ENCODE results near the gene BEGAIN. TPM values are rescaled to one million over a fixed set of nuclear protein-coding genes. Genes with fewer than 3 reads are reported as not detected.

Gene BEGAIN
- total RNA-seq, 2 experiments from 2014 or later = 3.3 to 3.4 TPM

DNA sequence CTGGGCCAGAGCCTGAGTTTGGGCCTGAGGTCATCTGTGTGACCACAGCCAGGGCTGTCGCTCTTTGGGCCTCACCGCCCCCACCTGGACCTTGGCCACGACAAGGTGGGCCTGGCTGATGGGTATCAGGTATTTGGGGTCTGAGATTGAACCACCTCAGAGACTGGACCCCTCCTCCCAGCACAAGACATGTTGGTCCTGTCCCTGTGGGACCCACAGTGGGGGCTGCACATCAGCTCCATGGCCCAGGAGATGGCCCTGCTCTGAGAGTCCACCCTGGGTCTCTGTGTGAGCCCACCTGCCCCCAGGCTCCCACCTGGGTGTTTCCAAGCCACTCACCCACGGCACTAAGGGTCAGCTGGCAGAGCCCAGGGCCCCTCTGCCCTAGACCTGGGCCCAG, 20.6 kb downstream of the BEGAIN start:
- POLR2A ChIA-PET = no interaction called here
- Mint-ChIP-seq H3K36me3 (no peaks in the 10 kb centered on the region), H3K27me3 (peaks cover 25% of the 10 kb centered on the region), H3K9me3 (no peaks in the 10 kb centered on the region), H3K4me1 (ENCODE audit: low read depth) (peaks cover 5% of the 10 kb centered on the region), H3K27ac (no peak overlapping the region), H3K4me3 (no peak overlapping the region)
- CTCF ChIA-PET = interaction anchor here (1.5 kb wide), 1 partner anchor 79 kb away, joined by 4 read pairs; no protein-coding TSS in a partner anchor
- no peak for DNase-seq
- intact Hi-C loops (cut with micrococcal nuclease) = loop anchor here (5.0 kb wide), 1 partner anchor 81 kb away; no protein-coding TSS in a partner anchor

DNA sequence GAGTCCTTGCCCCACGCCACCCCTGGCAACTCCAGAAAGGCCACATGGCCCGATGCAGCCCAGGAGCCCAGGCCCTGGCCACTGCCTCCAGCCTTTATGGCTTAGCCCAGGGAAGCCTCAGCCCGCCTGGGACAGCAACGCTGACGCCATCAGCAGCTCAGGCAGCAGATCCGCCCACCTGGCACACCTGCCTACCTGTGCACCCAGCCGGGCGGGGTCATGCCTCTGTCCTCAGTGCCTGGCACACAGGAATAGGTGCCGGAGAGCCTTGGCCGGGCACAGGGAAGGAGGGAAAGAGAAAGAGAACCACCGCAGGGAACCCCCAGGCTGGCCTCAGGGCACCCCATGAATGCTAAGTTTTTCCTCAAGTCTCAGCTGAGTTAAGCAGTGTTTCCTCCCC, 21.1 kb downstream of the BEGAIN start:
- ChIA-PET CTCF (interaction anchor here (1.5 kb wide), 1 partner anchor 80 kb away, joined by 4 read pairs; no protein-coding TSS in a partner anchor), POLR2A (no interaction called here)
- no peak for DNase-seq
- Mint-ChIP-seq H3K27ac (no peak overlapping the region), H3K4me1 (ENCODE audit: low read depth) (peaks cover 5% of the 10 kb centered on the region), H3K9me3 (no peaks in the 10 kb centered on the region), H3K36me3 (no peaks in the 10 kb centered on the region), H3K4me3 (no peak overlapping the region), H3K27me3 (peaks cover 22% of the 10 kb centered on the region)
- intact Hi-C loops (cut with micrococcal nuclease) = loop anchor here (5.0 kb wide), 1 partner anchor 81 kb away; no protein-coding TSS in a partner anchor

DNA sequence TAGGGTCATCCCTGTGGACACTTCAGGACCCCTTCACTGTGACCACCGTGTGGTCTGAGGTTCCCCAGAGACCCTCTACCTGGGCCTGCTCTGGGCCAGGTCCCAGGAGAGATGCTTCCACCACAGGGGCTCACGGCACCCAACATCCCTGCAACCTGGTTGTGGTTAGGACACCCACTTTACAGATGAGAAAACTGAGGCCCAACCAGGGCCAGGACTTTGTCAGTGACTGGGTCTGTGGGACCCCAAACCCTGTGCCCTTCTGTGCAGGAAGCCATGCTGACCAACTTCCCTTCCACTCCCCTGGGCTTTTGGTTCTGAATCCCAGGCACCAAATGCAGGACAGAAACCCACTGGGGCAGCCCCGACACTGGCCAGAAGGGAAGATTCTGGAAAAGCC, 21.6 kb downstream of the BEGAIN start:
- POLR2A ChIA-PET = no interaction called here

DNA sequence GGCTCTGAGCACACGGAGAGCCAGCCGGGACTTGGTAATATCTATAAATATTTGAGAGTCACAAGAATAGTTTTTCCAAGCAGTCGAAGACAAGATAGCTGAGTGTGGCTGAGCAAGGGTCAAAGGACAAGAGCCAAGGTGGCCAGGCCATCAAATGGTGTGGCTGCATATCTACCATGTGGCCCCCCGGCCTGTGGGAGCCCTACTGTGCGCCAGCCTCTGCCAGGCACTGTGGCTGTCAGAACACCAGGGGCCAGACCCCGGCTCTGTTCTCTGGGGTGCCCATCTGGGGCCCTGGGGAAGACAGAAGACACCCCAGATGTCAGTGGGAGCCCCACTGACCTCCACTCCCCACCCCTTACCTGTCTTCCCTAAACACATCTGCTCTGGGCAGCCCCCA, 22.7 kb downstream of the BEGAIN start:
- POLR2A ChIA-PET = no interaction called here
- Mint-ChIP-seq H3K27ac (no peak overlapping the region), H3K4me1 (ENCODE audit: low read depth) (peaks cover 5% of the 10 kb centered on the region), H3K27me3 (peaks cover 17% of the 10 kb centered on the region), H3K9me3 (no peaks in the 10 kb centered on the region), H3K4me3 (no peak overlapping the region), H3K36me3 (no peaks in the 10 kb centered on the region)
- no peak for DNase-seq
- CTCF ChIA-PET = no interaction called here
- intact Hi-C loops (cut with micrococcal nuclease) = no loop called here

More for the DNA sequence above, 21.6 kb downstream of the BEGAIN start:
- CTCF ChIA-PET = no interaction called here
- Mint-ChIP-seq H3K27ac (no peak overlapping the region), H3K36me3 (no peaks in the 10 kb centered on the region), H3K27me3 (peaks cover 21% of the 10 kb centered on the region), H3K9me3 (no peaks in the 10 kb centered on the region), H3K4me1 (ENCODE audit: low read depth) (peaks cover 5% of the 10 kb centered on the region), H3K4me3 (no peak overlapping the region)
- no peak for DNase-seq
- intact Hi-C loops (cut with micrococcal nuclease) = loop anchor here (5.0 kb wide), 1 partner anchor 82 kb away; no protein-coding TSS in a partner anchor

DNA sequence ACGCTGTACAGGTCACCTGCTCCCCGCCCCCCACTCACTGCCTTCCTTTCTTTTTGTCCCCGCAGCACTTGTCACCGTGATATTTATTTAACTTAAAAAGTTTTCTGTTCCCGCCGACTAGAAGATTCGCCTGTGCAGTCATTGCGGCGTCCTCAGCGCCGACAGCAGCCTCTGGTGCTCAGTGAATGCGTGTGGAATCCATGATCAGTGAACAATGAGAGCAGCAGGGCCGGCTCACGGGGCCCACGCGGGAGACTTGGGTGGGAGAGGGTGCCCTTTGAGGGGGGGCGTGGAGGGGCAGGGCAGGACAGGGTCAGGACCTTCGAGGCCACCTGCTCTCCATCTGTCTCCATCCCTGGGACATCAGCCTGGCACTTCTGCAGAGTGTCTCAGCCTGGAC, 24.5 kb downstream of the BEGAIN start:
- POLR2A ChIA-PET = no interaction called here
- H3K4me3 Mint-ChIP-seq = no peak overlapping the region

DNA sequence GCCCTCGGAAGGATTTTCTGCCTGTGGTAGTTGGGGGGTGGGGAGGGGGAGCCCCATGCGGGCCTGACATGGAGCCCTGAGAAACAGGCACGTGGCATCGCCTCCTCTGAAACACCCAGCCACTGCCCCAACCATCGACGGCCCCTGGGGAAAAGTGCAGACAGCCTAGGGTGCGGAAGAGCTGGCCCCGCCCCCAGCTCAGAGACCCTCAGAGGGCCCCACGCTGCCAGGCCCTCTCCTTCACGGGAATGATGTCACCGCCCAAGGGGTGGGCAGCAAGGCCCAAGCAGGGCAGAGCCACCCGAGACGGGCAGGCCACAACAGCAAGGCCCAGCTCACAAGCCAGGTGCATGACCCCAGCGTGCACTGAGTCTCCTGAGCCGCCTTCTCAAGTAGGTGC, 26.2 kb downstream of the BEGAIN start:
- H3K4me3 Mint-ChIP-seq = no peak overlapping the region
- no peak overlapping the region for H3K27ac Mint-ChIP-seq
- H3K36me3 Mint-ChIP-seq = no peaks in the 10 kb centered on the region
- H3K4me1 Mint-ChIP-seq (ENCODE audit: low read depth) = peaks cover 4% of the 10 kb centered on the region
- POLR2A ChIA-PET = no interaction called here
- DNase-seq = no peak
- peaks cover 3% of the 10 kb centered on the region for H3K27me3 Mint-ChIP-seq
- intact Hi-C loops (cut with micrococcal nuclease) = no loop called here
- H3K9me3 Mint-ChIP-seq = no peaks in the 10 kb centered on the region
- CTCF ChIA-PET = no interaction called here

More for the DNA sequence above, 24.5 kb downstream of the BEGAIN start:
- H3K9me3 Mint-ChIP-seq = no peaks in the 10 kb centered on the region
- intact Hi-C loops (cut with micrococcal nuclease) = no loop called here
- H3K4me1 Mint-ChIP-seq (ENCODE audit: low read depth) = peaks cover 6% of the 10 kb centered on the region
- H3K36me3 Mint-ChIP-seq = no peaks in the 10 kb centered on the region
- no peak overlapping the region for H3K27ac Mint-ChIP-seq
- peaks cover 13% of the 10 kb centered on the region for H3K27me3 Mint-ChIP-seq
- CTCF ChIA-PET = interaction anchor here (0.6 kb wide), 1 partner anchor 15 kb away, joined by 3 read pairs; no protein-coding TSS in a partner anchor
- DNase-seq = no peak

DNA sequence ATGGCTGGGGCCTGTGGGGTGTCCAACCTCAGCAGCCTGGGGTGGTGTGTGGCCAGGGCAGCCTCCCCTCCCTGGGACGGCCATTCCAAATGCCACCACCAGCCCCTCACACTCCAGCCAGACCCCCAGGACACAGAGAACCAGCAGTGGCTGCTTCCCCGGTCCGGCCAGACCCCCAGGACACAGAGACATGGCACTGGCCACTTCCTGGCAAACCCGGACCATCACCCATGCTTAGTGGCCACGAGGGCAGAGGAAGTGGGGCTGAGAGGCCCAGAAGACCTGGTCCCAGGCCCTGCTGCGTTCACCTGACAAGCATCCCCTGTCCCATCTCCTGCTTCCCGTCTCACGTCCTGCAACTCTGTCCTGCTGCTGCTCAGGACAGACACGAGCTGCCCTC, 26.7 kb downstream of the BEGAIN start:
- no peaks in the 10 kb centered on the region for H3K36me3 Mint-ChIP-seq
- ChIA-PET POLR2A (no interaction called here), CTCF (no interaction called here)
- intact Hi-C loops (cut with micrococcal nuclease) = no loop called here
- no peaks in the 10 kb centered on the region for H3K9me3 Mint-ChIP-seq
- H3K4me1 Mint-ChIP-seq (ENCODE audit: low read depth) = peaks cover 4% of the 10 kb centered on the region
- H3K27ac Mint-ChIP-seq = no peak overlapping the region
- no peak overlapping the region for H3K4me3 Mint-ChIP-seq
- DNase-seq = no peak
- H3K27me3 Mint-ChIP-seq = peaks cover 2% of the 10 kb centered on the region

DNA sequence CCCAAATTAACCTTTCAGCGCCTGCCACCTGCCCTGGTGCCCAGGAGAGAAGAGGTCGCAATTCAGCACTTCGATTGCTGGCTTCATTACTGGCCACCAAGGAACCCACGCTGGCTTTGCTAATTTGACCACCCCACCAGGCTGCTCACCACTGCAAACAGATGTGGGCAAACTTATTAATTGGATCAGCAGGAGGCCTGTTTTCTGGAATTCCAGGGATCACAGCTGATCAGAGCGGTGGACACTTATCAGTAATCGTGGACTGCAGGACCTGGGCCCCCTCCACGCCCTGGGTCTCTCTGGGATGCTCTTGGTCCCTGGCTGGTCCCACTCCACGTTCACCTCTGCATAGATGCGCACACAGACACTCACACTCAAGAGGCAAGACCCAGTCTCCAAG, 27.8 kb downstream of the BEGAIN start:
- DNase-seq = no peak
- Mint-ChIP-seq H3K36me3 (no peaks in the 10 kb centered on the region), H3K9me3 (no peaks in the 10 kb centered on the region), H3K4me3 (no peak overlapping the region), H3K27ac (no peak overlapping the region), H3K4me1 (ENCODE audit: low read depth) (peaks cover 4% of the 10 kb centered on the region), H3K27me3 (no peaks in the 10 kb centered on the region)
- intact Hi-C loops (cut with micrococcal nuclease) = no loop called here
- CTCF ChIA-PET = interaction anchor here (1.5 to 1.7 kb wide), 2 partner anchors 86 to 94 kb away, joined by 3 to 7 read pairs; no protein-coding TSS in a partner anchor
- POLR2A ChIA-PET = no interaction called here

DNA sequence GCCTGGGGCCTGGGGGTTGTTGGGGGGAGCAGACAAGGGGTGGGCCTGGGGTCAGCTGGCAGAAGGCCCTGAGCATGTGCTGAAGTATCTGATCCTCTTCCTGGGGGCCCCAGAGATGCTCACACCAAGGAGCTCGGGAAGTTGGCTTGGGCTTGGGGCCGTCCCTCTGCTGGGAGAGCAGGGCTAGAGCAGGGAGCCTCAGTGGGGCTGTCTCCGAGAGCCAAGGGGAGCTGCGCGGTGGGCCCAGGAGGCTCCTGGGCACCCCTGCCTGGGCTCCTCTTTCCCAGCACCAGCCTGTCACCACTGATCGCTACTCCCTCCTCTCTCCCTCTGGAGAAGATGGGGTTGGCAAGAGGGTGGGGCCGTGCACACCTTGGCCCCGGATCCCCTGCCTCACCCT, 28.3 kb downstream of the BEGAIN start:
- CTCF ChIA-PET = interaction anchor here (1.5 to 1.7 kb wide), 2 partner anchors 87 to 94 kb away, joined by 3 to 7 read pairs; no protein-coding TSS in a partner anchor
- no peaks in the 10 kb centered on the region for H3K9me3 Mint-ChIP-seq
- no peak for DNase-seq
- no peak overlapping the region for H3K4me3 Mint-ChIP-seq
- H3K4me1 Mint-ChIP-seq (ENCODE audit: low read depth) = peaks cover 7% of the 10 kb centered on the region
- POLR2A ChIA-PET = no interaction called here
- H3K27ac Mint-ChIP-seq = no peak overlapping the region
- H3K36me3 Mint-ChIP-seq = no peaks in the 10 kb centered on the region
- intact Hi-C loops (cut with micrococcal nuclease) = no loop called here
- H3K27me3 Mint-ChIP-seq = no peaks in the 10 kb centered on the region

DNA sequence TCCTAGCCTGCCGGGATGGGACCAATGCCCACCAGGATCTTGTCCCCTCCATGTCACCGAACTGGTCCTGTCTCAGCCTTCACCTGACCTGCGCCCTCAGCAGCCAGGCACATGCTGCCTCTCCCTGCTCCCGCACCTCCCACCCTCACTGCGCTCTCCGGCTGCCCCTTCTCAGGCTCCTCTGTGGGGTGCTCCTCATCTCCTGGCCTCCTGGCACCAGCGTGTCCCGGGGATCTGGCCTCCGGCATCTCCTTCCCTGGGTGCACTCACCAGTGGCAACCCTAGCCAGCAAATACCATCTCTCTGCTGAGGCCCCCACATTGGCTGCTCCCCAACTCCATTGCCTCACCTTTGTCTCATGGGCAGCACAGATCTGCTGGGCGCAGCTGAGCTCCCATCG, 29.0 kb downstream of the BEGAIN start:
- CTCF ChIA-PET = interaction anchor here (1.5 to 1.7 kb wide), 2 partner anchors 88 to 95 kb away, joined by 3 to 7 read pairs; no protein-coding TSS in a partner anchor
- intact Hi-C loops (cut with micrococcal nuclease) = no loop called here

DNA sequence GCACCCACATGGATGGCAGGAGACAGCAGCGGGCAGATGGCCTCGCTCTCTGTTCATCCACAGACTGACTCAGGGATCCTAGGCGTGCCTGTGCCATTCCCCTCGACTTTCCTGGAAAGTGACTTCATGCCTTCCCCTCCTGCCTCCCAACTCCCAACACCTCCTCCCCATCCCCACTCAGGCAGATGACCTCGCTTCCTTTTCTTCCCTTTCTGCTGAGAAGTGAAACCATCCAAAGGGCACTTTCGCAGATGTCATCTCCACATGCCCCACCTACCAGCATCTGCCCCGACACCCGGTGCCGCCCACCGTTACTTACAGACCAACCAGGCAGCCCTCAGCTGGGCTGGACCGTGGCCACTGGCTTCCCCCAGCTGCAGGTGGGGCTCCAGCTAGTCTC, 29.6 kb downstream of the BEGAIN start:
- H3K27me3 Mint-ChIP-seq = no peaks in the 10 kb centered on the region
- no peak for DNase-seq
- peaks cover 7% of the 10 kb centered on the region for H3K4me1 Mint-ChIP-seq (ENCODE audit: low read depth)
- intact Hi-C loops (cut with micrococcal nuclease) = no loop called here
- no peak overlapping the region for H3K4me3 Mint-ChIP-seq
- H3K36me3 Mint-ChIP-seq = no peaks in the 10 kb centered on the region
- H3K27ac Mint-ChIP-seq = no peak overlapping the region
- POLR2A ChIA-PET = no interaction called here
- H3K9me3 Mint-ChIP-seq = no peaks in the 10 kb centered on the region
- CTCF ChIA-PET = interaction anchor here (1.7 kb wide), 1 partner anchor 95 kb away, joined by 3 read pairs; no protein-coding TSS in a partner anchor

More for the DNA sequence above, 29.0 kb downstream of the BEGAIN start:
- no peak overlapping the region for H3K4me3 Mint-ChIP-seq
- H3K36me3 Mint-ChIP-seq = no peaks in the 10 kb centered on the region
- no peak overlapping the region for H3K27ac Mint-ChIP-seq
- no peaks in the 10 kb centered on the region for H3K27me3 Mint-ChIP-seq
- H3K4me1 Mint-ChIP-seq (ENCODE audit: low read depth) = peaks cover 7% of the 10 kb centered on the region
- POLR2A ChIA-PET = no interaction called here
- no peak for DNase-seq
- H3K9me3 Mint-ChIP-seq = no peaks in the 10 kb centered on the region

DNA sequence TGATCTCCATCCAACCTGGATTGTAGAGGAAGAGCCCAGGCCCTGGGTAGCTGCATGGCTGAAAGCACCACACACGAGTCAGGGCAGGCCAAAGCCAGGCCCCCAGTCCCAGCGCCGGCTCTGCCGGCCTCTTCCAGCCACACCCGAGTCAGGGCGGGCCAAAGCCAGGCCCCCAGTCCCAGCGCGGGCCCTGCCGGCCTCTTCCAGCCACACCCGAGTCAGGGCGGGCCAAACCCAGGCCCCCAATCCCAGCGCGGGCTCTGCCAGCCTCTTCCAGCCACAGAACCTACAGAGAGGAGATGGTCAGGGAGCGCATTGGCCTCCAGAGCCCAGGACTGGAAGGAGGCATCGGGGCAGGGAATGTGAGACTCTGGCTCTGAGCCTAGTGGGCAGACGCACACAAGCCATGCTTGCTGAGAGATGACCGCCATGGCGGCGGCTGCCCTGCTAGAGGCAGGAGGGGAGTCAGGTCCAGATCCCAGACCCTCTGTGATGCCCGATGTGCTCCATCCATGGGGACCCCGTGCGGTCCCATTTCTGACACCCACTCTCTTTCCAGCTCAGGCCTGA, 30.2 kb downstream of the BEGAIN start:
- ChIA-PET POLR2A (no interaction called here), CTCF (interaction anchor here (1.9 kb wide), 1 partner anchor 96 kb away, joined by 4 read pairs; no protein-coding TSS in a partner anchor)
- no peak for DNase-seq
- no peak overlapping the region for H3K4me3 Mint-ChIP-seq
- intact Hi-C loops (cut with micrococcal nuclease) = no loop called here
- no peaks in the 10 kb centered on the region for H3K9me3 Mint-ChIP-seq
- no peak overlapping the region for H3K27ac Mint-ChIP-seq
- H3K4me1 Mint-ChIP-seq (ENCODE audit: low read depth) = peaks cover 7% of the 10 kb centered on the region
- H3K36me3 Mint-ChIP-seq = no peaks in the 10 kb centered on the region
- H3K27me3 Mint-ChIP-seq = no peaks in the 10 kb centered on the region

DNA sequence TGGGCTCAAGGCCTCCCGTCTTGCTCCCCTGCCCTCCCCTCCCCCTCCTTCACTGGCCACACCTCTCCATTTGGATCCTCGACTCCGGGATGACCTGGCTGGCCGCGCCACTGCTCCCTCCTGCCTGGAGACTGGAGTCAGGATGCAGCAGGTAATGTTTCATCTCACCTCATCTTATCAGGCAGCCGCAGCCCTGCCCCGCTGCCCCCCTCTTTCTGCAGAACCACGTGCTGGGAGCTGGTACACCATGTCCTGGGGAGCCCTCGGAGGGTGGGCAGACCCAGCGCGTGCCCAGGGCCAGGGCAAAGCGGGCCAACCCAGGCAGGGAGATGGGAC, 31.1 kb downstream of the BEGAIN start:
- CTCF ChIA-PET = interaction anchor here (1.9 kb wide), 1 partner anchor 97 kb away, joined by 4 read pairs; no protein-coding TSS in a partner anchor
- POLR2A ChIA-PET = no interaction called here
- Mint-ChIP-seq H3K4me1 (ENCODE audit: low read depth) (peaks cover 7% of the 10 kb centered on the region), H3K4me3 (no peak overlapping the region), H3K27me3 (no peaks in the 10 kb centered on the region), H3K27ac (no peak overlapping the region), H3K9me3 (no peaks in the 10 kb centered on the region), H3K36me3 (no peaks in the 10 kb centered on the region)
- intact Hi-C loops (cut with micrococcal nuclease) = no loop called here
- DNase-seq = no peak

All from activated CD4-positive, alpha-beta memory T cell treated with anti-CD3 and anti-CD28 coated beads for 36 hours (primary cell).